NCI-H2171 treated with DMSO at 0.1 percent for 48 hours (cell line): ENCODE measurements around the gene GOLGA8T.
"Not testable (repeated sequence)": the region's sequence is repeated elsewhere in the genome, so short reads cannot be mapped to it uniquely, and the experiment has no call there.

Experiments
- DNase-seq: peaks from one replicate; lab custom pipeline; 2025; lab: John Stamatoyannopoulos, UW

The GOLGA8T gene

GRCh38 chr15:30134751-30135150 is at the start of gene GOLGA8T:
Gene GOLGA8T (plus strand): TSS chr15:30135051. CDS start chr15:30135149, 98 bp downstream.
- DNase-seq, result not testable (repeated sequence)

GRCh38 chr15:30097827-30098226 is 37.0 kb upstream of the GOLGA8T start:
- not testable (repeated sequence) for DNase-seq

GRCh38 chr15:30102890-30103289 is 32.0 kb upstream of the GOLGA8T start:
- DNase-seq, result not testable (repeated sequence)

DNA sequence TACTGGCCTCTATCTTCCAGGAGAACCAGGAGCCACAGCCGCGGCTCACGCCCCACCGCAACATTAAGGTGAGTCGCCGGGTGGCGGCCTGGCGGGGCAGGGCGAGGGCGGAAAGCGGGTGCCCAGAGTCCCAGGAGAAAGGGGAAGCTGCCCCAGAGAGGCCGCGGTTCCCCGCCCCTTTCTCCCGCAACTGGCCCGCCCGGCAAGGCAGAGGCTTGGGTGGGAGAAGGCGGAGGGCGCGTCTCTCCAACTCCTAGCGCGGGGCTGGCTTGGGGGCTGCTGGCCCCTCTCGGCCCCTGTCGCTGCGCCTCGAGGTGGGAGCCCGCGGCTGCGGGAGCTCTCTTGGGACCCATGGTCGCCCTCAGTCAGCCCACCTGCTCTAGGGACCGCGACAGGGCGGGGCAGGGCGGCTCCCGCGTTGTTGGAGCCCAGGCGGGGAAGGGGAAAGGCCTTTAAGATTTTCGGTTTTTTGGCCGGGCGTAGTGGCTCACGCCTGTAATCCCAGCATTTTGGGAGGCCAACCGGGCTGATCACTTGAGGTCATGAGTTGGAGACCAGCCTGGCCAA is 30.8 kb upstream of the GOLGA8T start:
- not testable (repeated sequence) for DNase-seq

DNA sequence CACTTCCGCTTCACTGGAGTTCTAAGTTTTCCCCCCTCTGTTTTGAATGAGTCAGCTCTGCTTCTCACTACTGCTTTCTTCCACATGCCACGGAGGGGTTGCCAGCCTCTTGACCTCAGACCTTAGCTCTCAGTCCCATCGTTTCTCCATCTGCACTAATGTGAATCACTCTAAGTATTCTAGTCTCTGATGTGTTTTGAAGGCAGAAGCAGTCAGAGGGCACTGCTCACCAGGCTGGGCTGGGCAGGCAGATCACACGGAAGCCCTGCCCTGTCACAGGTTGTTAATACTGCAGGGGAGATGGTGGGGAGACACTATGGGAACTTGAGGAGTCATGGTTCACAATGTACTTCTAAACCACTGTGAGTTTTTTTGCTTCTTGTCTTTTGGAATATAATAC is 24.3 kb upstream of the GOLGA8T start:
- DNase-seq, result not testable (repeated sequence)

DNA sequence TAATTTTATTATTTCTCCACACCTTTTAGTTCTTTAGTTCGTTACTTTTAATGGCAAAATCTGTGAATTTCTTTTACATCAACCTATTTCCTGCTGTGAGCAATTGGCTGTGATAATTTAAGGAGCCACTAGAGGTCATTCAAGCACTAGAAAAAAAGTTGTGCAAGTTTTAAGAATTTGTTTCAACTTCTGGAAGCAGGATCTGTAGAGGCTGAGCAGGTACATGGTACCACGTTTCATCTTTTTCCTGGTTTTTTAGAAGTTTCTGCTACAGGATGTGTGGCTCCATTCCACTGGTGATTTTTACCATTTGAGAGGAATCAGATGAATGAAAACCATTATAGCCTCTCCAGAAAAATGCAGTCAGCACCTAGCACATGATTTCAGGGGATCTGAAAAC is 4.8 kb upstream of the GOLGA8T start:
- DNase-seq, result not testable (repeated sequence)

DNA sequence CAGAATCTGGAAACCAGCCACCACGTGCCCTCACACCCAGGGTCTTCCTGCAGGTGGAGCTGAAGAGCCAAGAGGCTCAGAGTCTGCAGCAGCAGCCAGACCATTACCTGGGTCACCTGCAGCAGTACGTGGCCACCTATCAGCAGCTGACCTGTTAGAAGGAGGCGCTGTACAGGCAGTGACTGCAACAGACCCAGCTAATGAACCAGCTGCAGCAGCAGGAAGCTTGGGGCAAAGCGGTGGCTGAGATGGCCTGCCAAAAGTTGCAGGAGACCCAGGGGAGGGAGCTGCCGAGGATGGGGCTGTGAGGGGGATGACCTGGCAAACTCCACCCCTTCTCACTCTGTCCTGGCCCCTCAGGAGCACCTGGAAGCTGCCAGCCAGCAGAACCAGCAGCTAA is 8.4 kb downstream of the GOLGA8T start:
- not testable (repeated sequence) for DNase-seq

DNA sequence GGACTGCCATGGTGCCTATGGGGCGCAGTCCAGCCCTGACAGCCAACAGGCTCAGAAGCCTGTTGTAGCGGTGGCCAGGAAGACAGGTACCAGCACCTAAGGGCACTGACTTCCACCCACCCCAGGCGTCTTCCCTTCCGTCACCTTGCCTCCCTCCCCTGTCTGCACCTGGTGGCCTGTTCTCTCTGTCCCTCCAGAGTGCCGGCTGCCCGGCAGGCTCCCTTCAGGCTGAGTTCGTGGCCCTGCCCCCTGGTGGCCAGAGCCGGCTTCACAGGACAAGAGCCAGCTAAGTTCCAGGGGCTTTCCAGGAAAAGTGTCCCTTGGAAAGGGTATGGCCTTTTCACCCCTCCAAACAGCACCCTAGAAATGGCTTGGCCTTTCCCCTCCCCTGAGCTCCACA is 15.0 kb downstream of the GOLGA8T start:
- not testable (repeated sequence) for DNase-seq

DNA sequence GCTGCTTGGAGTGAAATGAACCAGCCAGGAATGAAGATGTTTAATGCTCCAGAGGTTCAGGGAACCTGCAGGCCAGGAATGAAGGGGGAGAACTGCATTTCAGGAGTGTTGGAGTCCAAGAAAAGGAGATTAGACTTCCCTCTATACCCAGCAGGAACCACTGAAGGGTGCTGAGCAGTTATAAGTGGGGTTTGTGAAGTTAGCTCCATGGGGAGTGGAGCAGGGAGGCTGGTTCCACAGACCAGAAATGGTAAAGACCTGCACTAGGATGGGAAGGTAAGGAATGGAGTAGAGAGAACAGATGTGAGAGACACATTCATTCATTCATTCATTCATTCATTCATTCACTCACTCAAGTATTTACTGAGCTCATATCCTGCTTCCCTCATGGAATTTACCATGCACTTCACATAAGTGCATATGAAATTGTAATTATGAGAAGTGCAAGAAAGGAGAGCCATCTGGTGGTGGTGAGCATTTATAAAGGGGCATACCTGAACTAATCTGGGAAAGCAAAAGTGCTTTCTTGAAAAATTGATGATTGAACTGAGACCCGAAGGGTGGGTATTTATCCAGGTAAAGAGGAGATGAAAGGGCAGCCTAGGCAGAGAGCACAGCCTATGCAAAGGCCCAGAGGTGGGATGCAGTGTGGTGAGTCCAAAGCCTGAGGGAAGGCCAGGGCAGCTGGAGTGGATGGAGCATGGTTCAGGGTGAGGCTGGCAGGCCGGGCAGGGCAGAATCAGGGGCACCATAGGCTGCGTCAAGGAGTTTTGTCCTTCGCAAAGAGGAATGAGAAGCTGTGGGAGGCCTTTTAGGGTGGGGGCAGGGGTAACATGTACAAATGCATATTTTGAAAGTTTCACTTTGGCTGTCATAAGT is 27.9 kb downstream of the GOLGA8T start:
- DNase-seq, result not testable (repeated sequence)

GRCh38 chr15:30163759-30164158 is 28.9 kb downstream of the GOLGA8T start:
- DNase-seq, result not testable (repeated sequence)

- not testable (repeated sequence) for DNase-seq
Observed at GRCh38 chr15:30164257-30164656, 29.4 kb downstream of the GOLGA8T start.

DNA sequence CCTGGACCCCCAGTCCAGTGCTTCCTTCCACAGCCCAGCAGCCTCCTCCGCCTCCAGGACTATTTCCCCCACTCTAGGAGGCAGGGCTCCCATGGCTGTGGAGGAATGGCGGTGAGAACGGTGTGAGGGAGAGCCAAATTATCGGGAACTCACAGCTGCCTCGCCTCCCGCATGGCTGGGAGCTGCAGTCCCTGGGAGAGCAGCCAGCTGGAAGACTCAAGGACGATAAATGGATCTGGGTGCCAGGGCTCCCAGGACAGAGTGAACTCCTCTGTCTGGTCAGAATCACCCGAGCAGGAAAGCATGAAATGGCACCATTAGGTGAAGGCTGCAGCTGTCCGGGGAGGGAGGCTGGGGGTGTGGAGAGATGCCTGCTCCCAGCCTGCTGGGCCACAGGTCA is 32.6 kb downstream of the GOLGA8T start:
- not testable (repeated sequence) for DNase-seq

DNA sequence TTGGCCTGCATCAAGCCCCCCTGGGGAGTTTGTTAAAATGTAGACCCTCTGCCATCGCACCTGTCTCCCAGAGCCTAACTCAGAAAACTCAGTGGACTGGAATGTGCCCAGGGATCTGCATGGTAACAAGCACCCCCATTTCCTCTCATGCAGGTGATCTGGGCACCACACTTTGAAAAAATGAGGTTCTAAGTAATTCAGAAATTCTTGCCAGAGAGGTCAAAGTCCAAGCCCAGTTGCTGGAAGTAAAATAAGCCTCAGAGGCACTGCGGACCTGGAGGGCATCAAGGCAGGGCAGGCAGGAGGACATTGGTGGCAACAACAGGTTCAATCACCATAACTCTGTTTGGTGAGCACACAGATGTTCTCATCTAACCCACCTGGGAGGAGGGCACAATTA is 33.0 kb downstream of the GOLGA8T start:
- DNase-seq, result not testable (repeated sequence)

- DNase-seq, result not testable (repeated sequence)
Observed at GRCh38 chr15:30171452-30171851, 36.6 kb downstream of the GOLGA8T start.

GRCh38 chr15:30173041-30173608 is 38.3 kb downstream of the GOLGA8T start:
- DNase-seq, result not testable (repeated sequence)

DNA sequence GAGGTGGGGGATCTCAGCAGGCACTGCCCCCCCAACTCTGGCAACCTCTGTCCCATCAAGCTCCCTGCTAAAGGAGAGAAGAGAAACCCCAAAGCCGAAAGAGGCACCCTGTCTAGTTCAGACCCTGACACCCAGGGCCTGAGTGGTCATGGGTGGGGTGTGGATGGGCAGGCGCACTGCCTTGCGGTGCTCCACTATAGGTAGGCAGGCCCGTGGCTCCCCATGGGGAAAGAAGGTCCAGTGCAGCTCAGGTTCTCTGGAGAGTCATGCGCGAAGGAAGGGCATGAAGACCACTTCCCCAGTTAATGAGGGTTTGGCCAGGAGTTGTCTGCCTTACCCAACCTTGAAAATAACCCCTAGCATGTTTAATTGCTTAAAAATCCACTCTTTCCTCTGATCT is 40.4 kb downstream of the GOLGA8T start:
- DNase-seq, result not testable (repeated sequence)

- DNase-seq, result not testable (repeated sequence)
Observed at GRCh38 chr15:30176613-30177012, 41.8 kb downstream of the GOLGA8T start.

- not testable (repeated sequence) for DNase-seq
Observed at GRCh38 chr15:30179814-30180213, 45.0 kb downstream of the GOLGA8T start.

GRCh38 chr15:30185495-30185894 is 50.6 kb downstream of the GOLGA8T start:
- not testable (repeated sequence) for DNase-seq

DNA sequence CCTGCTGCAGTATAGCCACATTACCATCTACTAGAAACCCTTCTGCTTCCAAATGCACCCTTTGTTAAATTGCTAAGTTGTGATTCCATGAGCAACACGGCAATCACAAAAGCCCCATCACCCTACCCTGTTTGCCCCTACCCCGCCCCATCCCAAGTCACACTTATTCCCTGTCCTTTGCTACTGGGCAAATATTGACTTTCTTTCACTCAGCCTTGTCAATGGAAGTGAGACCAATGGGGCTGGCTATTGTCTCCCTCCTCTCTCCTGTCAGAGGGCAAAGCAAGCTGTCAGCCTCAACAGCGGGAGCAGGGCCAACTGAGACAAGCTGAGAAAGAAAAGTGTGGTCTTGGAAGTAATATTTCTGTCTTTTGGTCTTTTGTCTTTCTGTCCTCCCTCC is 52.6 kb downstream of the GOLGA8T start:
- not testable (repeated sequence) for DNase-seq

- DNase-seq, result not testable (repeated sequence)
Observed at GRCh38 chr15:30189754-30190153, 54.9 kb downstream of the GOLGA8T start.

- DNase-seq, result not testable (repeated sequence)
Observed at GRCh38 chr15:30191143-30191542, 56.3 kb downstream of the GOLGA8T start.

DNA sequence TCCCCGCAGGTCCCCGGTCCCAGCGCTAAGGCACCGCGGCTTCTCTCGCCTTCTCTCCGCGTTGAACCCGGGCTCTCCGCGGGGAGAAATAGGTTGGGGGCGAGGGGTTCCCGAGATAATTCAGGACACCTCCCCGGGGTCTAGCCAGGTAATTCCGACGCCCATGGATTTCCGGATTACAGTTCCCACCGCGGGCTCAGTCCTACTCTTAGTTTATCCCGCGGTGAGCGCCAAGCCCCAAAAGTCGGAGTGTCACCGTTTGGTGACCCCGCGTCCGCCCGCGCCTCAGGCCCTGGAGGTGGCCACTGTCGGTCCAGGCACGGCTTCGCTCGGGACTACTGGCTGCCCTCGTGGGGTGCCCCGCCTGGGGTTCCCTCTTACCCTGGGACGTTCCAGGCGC is 56.8 kb downstream of the GOLGA8T start:
- DNase-seq, result not testable (repeated sequence)
